SK-N-SH treated with all-trans-retinoic acid at 6 μM for 48 hours (cell line): ENCODE results near the gene GMNC.
A peak's percentile ranks its signal among the peaks of the same experiment; 100 is the strongest.

Experiments
- ATAC-seq: fragments of 200-7000 bp; cut with Tn5 transposase; 3 replicates; pipeline ENCODE4 v1.9.1; 2020; ENCODE audit warnings: mild to moderate bottlenecking, moderate library complexity
- ARNTL ChIP-seq: fragments of 450-650 bp; formaldehyde crosslinking; IDR thresholded peaks from 2 replicates; pipeline ENCODE4 v1.5.0; 2020; ENCODE audit warnings: low read depth, mild to moderate bottlenecking, moderate library complexity, borderline replicate concordance
- BACH2 ChIP-seq: fragments of 250-450 bp; sonication (Bioruptor Pico); IDR thresholded peaks from 2 replicates; pipeline ENCODE4 v1.9.0; 2021; ENCODE audit warnings: mild to moderate bottlenecking, borderline replicate concordance
- CREB5 ChIP-seq: fragments of 250-450 bp; sonication (Bioruptor Pico); IDR thresholded peaks from 2 replicates; pipeline ENCODE4 v1.5.1; 2020; ENCODE audit warnings: low read depth, mild to moderate bottlenecking, moderate library complexity
- CSDC2 ChIP-seq: fragments of 250-450 bp; sonication (Bioruptor Pico); IDR thresholded peaks from 2 replicates; pipeline ENCODE4 v1.5.0; 2020; ENCODE audit warnings: mild to moderate bottlenecking, moderate library complexity
- CSRNP3 ChIP-seq: fragments of 250-450 bp; sonication (Bioruptor Pico); IDR thresholded peaks from 2 replicates; pipeline ENCODE4 v1.5.1; 2021; ENCODE audit warnings: mild to moderate bottlenecking, moderate library complexity
- ESRRG ChIP-seq: fragments of 250-450 bp; sonication (Bioruptor Pico); IDR thresholded peaks from 2 replicates; pipeline ENCODE4 v1.6.1; 2021; ENCODE audit warnings: mild to moderate bottlenecking
- GLIS3 ChIP-seq: fragments of 250-450 bp; sonication (Bioruptor Pico); IDR thresholded peaks from 2 replicates; pipeline ENCODE4 v1.5.0; 2020; ENCODE audit warnings: mild to moderate bottlenecking, moderate library complexity
- ISL1 ChIP-seq: fragments of 250-450 bp; sonication (Bioruptor Pico); IDR thresholded peaks from 2 replicates; pipeline ENCODE4 v2.1.2; 2022; ENCODE audit warnings: mild to moderate bottlenecking, moderate library complexity
- OSR1 ChIP-seq: fragments of 250-450 bp; sonication (Bioruptor Pico); IDR thresholded peaks from 2 replicates; pipeline ENCODE4 v1.8.0; 2022; ENCODE audit warnings: moderate library complexity, mild to moderate bottlenecking, inconsistent platforms
- PATZ1 ChIP-seq: fragments of 250-450 bp; sonication (Bioruptor Pico); IDR thresholded peaks from 2 replicates; pipeline ENCODE4 v1.8.0; 2020; ENCODE audit warnings: mild to moderate bottlenecking, moderate library complexity, borderline replicate concordance
- RARB ChIP-seq: fragments of 250-450 bp; sonication (Bioruptor Pico); IDR thresholded peaks from 2 replicates; pipeline ENCODE4 v1.8.0; 2021; ENCODE audit warnings: mild to moderate bottlenecking, moderate library complexity
- SNAI2 ChIP-seq: fragments of 250-450 bp; sonication (Bioruptor Pico); IDR thresholded peaks from 2 replicates; pipeline ENCODE4 v1.5.0; 2020; ENCODE audit warnings: mild to moderate bottlenecking, moderate library complexity
- TCF4 ChIP-seq: fragments of 250-450 bp; sonication (Bioruptor Pico); IDR thresholded peaks from 2 replicates; pipeline ENCODE4 v1.8.0; 2021; ENCODE audit warnings: mild to moderate bottlenecking, moderate library complexity, borderline replicate concordance
- TOX ChIP-seq: fragments of 250-450 bp; sonication (Bioruptor Pico); IDR thresholded peaks from 2 replicates; pipeline ENCODE4 v1.8.0; 2021; ENCODE audit warnings: mild to moderate bottlenecking, moderate library complexity, borderline replicate concordance
- TSHZ2 ChIP-seq: fragments of 250-450 bp; sonication (Bioruptor Pico); IDR thresholded peaks from 2 replicates; pipeline ENCODE4 v1.5.0; 2020; ENCODE audit warnings: mild to moderate bottlenecking, moderate library complexity
- ZC3H10 ChIP-seq: fragments of 250-450 bp; sonication (Bioruptor Pico); IDR thresholded peaks from 2 replicates; pipeline ENCODE4 v1.5.1; 2021; ENCODE audit warnings: mild to moderate bottlenecking, moderate library complexity
- ZFP3 ChIP-seq: fragments of 250-450 bp; sonication (Bioruptor Pico); IDR thresholded peaks from 2 replicates; pipeline ENCODE4 v1.5.0; 2020; ENCODE audit warnings: mild to moderate bottlenecking, moderate library complexity
- ZFP30 ChIP-seq: fragments of 450-650 bp; formaldehyde crosslinking; IDR thresholded peaks from 2 replicates; pipeline ENCODE4 v1.5.0; 2022; ENCODE audit warnings: mild to moderate bottlenecking, moderate library complexity
- ZNF565 ChIP-seq: fragments of 450-650 bp; formaldehyde crosslinking; conservative IDR thresholded peaks from 2 replicates; pipeline ENCODE4 v1.5.0; 2020; ENCODE audit warnings: low read depth, mild to moderate bottlenecking, moderate library complexity
- ZNF70 ChIP-seq: fragments of 450-650 bp; formaldehyde crosslinking; IDR thresholded peaks from 2 replicates; pipeline ENCODE4 v1.5.0; 2020; ENCODE audit warnings: mild to moderate bottlenecking, moderate library complexity
- ZNF8 ChIP-seq: fragments of 450-650 bp; formaldehyde crosslinking; IDR thresholded peaks from 2 replicates; pipeline ENCODE4 v1.5.0; 2020; ENCODE audit warnings: mild to moderate bottlenecking, moderate library complexity

The GMNC gene

GRCh38 chr3:190886945-190887344, 24.5 kb upstream of the GMNC start:
- TF ChIP-seq CSDC2 (CRISPR knock-in tag): no peak
- no peak for TF ChIP-seq PATZ1 (CRISPR knock-in tag)
- TF ChIP-seq GLIS3: no peak
- TF ChIP-seq TCF4 (CRISPR knock-in tag): no peak
- no peak for TF ChIP-seq OSR1 (CRISPR knock-in tag)
- no peak for TF ChIP-seq ZFP30 (CRISPR knock-in tag)
- no peak for TF ChIP-seq ISL1 (CRISPR knock-in tag)
- TF ChIP-seq ZNF8 (CRISPR knock-in tag): no peak
- TF ChIP-seq ZFP3 (CRISPR knock-in tag): no peak
- TF ChIP-seq TSHZ2 (CRISPR knock-in tag): no peak
- no peak for TF ChIP-seq BACH2 (CRISPR knock-in tag)
- no peak for TF ChIP-seq ZC3H10

DNA sequence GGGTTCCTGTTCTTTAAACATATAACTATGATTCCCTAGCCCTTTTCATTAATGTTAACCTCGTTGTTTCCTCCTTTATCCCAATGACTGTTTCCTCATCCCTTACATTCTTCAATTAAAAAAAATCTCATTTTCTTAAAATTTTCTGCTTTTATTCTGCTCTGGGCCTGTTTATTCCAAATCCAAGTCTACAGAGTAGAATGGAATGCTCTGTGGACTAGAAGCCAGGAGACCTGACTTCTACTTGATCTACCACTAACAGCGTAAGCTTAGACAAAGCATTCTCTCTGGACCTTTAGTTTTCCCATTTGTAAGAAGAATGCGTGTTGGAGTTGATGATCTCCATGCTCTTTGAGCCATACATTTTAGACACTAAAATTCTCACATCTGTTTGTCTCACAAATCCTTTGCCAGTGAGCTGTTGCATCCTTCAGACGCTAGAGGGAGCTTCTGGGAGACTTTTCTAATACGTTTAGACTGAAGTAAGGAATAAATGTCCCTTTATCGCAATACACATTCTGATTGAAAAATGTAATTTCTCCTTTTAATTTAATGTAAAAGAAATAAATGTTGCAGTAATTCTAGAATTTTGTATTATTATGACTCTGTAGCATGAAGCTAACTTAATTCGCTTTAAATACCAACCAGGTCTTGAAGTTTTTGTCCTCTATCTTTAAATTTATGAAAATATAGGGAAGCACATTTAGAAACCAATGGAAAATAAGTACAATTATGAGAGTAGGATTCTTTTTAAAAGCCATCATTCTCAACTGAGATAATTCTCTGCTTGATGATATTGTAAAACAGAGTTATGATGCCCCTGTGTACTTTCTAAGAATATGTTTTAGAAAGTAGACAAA, 21.7 kb upstream of the GMNC start:
- TF ChIP-seq ARNTL (CRISPR knock-in tag): no peak
- TF ChIP-seq ISL1 (CRISPR knock-in tag): no peak
- no peak for TF ChIP-seq CSDC2 (CRISPR knock-in tag)
- no peak for TF ChIP-seq PATZ1 (CRISPR knock-in tag)
- no peak for TF ChIP-seq SNAI2 (CRISPR knock-in tag)
- TF ChIP-seq BACH2 (CRISPR knock-in tag): no peak
- TF ChIP-seq ZNF8 (CRISPR knock-in tag): no peak
- TF ChIP-seq ZNF565 (CRISPR knock-in tag): no peak
- no peak for TF ChIP-seq ESRRG (CRISPR knock-in tag)
- no peak for TF ChIP-seq CSRNP3 (CRISPR knock-in tag)
- TF ChIP-seq TCF4 (CRISPR knock-in tag): no peak
- TF ChIP-seq CREB5 (CRISPR knock-in tag): no peak
- no peak for TF ChIP-seq ZNF70 (CRISPR knock-in tag)
- TF ChIP-seq ZFP3 (CRISPR knock-in tag): no peak
- no peak for TF ChIP-seq TOX
- no peak for TF ChIP-seq RARB (CRISPR knock-in tag)
- TF ChIP-seq GLIS3: no peak
- peak; percentile 90 for ATAC-seq

More at GRCh38 chr3:190886945-190887344, 24.5 kb upstream of the GMNC start:
- ATAC-seq: no peak
